Epithelial cell of esophagus (primary cell): Measurements from ENCODE around the gene UQCRHL.
"Not testable (repeated sequence)": the region's sequence is repeated elsewhere in the genome, so short reads cannot be mapped to it uniquely, and the experiment has no call there.

Source experiments
- DNase-seq: peaks from one replicate; pipeline ENCODE4 v3.0.0; 2010; ENCODE audit warnings: low read depth
- H3K4me3 ChIP-seq: 2 replicates; pipeline ENCODE4 v1.5.1; 2011; ENCODE audit warnings: mild to moderate bottlenecking, low read length, control low read depth
- TF ChIP-seq, protein P1 (sequence below): IDR thresholded peaks from 2 replicates; pipeline ENCODE4 v1.5.1; 2011; ENCODE audit warnings: low read depth, mild to moderate bottlenecking, low read length, control low read depth, inconsistent platforms; ENCODE audit not compliant: insufficient read depth; ENCODE audit errors: missing control alignments

UQCRHL gene

DNA sequence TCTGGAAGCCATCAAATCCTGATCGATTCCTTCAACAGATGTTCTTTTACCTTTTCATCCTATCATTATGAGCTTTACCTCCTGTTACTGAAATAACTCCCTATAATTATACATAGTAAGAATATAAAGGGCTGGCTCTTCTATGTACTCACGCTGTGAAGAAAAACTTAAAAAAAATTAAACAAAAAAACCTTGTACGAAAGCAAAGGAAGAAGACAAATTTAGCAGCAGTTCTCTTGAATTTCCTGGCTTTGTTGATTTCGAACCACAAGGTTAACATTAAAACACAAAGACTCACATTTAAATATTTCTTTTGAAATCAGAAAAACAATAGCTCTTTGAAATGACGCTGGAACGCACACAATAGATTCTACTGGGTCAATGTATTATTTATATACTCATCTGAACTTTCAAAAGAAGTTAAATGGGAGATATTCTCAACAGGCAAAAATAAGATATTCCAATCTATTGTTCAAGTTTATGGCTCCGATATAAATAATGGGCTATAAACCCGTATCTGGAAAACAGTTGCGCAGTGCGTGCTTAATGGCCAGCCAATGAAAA, 26.5 kb upstream of the UQCRHL start:
- H3K4me3 ChIP-seq, result peak overlapping the region; percentile 87
- DNase-seq, result no peak
- TF ChIP-seq, protein P1, sequence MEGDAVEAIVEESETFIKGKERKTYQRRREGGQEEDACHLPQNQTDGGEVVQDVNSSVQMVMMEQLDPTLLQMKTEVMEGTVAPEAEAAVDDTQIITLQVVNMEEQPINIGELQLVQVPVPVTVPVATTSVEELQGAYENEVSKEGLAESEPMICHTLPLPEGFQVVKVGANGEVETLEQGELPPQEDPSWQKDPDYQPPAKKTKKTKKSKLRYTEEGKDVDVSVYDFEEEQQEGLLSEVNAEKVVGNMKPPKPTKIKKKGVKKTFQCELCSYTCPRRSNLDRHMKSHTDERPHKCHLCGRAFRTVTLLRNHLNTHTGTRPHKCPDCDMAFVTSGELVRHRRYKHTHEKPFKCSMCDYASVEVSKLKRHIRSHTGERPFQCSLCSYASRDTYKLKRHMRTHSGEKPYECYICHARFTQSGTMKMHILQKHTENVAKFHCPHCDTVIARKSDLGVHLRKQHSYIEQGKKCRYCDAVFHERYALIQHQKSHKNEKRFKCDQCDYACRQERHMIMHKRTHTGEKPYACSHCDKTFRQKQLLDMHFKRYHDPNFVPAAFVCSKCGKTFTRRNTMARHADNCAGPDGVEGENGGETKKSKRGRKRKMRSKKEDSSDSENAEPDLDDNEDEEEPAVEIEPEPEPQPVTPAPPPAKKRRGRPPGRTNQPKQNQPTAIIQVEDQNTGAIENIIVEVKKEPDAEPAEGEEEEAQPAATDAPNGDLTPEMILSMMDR, result no peak

DNA sequence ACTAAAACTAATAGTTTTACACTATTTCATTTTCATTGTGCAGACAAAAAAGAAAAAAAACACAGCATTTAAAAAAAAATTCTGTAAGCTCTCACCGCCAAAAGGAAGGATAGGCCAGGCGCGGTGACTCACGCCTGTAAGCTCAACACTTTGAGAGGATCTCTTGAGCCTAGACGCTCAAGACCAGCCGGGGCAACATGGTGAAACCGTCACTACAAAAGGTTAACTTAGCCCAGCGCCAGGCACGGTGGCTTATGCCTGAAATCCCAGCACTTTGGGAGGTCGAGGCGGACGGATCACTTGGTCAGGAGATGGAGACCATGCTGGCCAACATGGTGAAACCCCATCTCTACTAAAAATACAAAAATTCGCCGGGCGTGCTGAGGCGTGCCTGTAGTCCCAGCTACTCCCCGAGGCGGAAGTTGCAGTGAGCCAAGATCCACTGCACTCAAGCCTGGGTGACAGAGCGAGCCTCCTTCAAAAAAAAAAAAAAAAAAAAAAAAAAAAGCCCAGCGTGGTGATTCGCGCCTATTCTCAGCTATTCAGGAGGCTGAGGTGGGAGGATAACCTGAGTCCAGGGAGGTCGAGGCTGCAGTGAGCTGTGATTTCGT, 25.7 kb upstream of the UQCRHL start:
- peak; percentile 93 for DNase-seq
- H3K4me3 ChIP-seq, result peak overlapping the region; percentile 87
- TF ChIP-seq, protein P1, result no peak

DNA sequence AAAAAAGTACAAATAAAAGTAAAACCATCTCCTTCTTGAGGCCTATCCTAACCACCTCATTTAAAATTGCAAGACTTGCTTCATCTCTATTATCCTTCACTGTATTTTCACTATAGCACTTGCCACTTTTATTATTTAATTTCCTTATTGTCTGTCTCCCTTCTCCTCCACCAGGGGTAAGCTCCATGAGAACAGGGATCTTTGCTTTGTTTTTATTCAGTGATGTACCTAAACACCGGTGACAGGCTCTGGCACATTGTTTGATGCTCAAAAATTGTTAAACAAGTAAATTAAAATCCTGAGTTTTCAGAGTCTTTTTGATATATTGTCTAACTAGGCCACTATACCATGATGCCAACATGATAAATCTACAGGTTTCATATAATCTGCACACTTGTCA, 22.8 kb upstream of the UQCRHL start:
- no peak overlapping the region for H3K4me3 ChIP-seq

DNA sequence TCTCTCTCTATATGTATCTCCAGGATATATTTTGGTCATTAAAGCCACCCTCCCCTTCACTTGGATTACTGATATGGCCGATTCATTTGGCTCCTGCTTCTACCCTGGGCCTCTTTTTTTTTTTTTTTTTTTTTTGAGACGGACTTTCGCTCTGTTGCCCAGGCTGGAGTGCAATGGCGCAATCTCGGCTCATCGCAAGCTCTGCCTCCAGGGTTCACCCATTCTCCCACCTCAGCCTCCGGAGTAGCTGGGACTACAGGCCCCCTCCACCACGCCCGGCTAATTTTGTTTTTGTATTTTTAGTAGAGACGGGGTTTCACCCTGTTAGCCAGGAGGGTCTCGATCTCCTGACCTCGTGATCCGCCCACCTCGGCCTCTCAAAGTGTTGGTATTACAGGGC, 21.5 kb upstream of the UQCRHL start:
- not testable (repeated sequence) for DNase-seq, H3K4me3 ChIP-seq

More for the DNA sequence above, 22.8 kb upstream of the UQCRHL start:
- TF ChIP-seq, protein P1, result peak; percentile 15
- DNase-seq, result no peak

DNA sequence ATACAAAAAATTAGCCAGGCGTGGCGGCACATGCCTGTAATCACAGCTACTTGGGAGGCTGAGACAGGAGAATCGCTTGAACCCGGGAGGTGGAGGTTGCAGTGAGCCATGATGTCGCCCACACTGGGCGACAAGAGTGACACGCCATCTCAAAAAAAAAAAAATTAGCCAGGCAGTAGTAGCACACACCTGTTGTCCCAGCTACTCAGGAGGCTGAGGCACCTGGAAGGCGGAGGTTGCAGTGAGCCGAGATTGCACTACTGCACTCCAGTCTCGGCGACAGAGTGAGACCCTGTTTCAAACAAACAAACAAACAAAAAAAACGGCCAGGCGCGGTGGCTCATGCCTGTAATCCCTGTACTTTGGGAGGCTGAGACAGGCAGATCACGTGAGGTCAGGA, 20.1 kb upstream of the UQCRHL start:
- DNase-seq, result not testable (repeated sequence)

DNA sequence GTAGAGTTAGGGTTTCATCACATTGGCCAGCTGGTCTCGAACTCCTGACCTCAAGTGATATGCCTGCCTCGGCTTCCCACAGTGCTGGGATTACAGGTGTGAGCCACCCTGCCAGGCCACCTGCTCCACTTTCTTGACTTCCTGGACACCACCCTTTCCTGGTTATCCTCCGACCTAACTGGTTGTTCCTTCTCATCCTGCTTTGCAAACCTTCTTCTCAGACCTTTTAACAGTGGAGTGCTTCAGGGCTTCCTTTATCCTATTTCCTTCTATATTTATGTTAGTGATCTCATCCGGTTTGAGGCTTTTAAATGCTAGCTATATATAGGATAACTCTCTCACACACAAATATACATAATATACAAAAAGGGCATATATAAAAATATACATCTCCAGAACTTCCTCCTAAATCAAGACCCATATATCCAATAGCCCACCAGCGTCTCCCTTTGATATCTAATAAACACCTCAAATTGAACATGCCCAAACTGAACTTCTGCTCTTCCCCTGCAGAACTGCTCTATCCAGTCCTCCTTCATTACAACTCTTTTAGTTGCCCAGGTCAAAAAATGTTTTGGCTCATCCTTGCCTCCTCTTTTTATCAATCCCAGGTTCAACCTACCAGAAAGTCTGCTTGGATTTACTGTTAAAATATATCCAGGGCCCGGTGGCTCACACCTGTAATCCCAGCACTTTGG, 19.5 kb upstream of the UQCRHL start:
- DNase-seq, result peak; percentile 58
- TF ChIP-seq, protein P1, result no peak
- H3K4me3 ChIP-seq, result no peak overlapping the region

More for the DNA sequence above, 20.1 kb upstream of the UQCRHL start:
- H3K4me3 ChIP-seq, result not testable (repeated sequence)

DNA sequence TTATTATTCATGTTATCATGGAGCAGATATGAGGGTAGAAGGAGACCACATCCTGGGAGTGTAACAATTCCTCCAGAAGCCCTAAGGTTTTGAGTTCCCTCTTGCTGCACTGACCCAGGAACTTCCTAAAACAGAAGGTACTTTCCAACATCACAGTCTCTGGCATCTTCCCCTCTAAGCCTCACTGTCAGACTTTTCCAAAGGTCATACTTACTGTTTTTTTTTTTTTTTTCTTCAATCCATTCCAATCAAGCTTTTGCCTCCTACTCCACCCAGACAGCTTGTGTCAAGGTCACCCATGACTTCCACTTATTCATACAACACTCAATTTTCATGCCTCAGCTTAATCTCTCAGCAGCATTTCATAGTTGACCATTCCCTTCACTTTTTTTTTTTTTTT, 18.4 kb upstream of the UQCRHL start:
- DNase-seq, result no peak
- H3K4me3 ChIP-seq, result no peak overlapping the region
- TF ChIP-seq, protein P1, result no peak

DNA sequence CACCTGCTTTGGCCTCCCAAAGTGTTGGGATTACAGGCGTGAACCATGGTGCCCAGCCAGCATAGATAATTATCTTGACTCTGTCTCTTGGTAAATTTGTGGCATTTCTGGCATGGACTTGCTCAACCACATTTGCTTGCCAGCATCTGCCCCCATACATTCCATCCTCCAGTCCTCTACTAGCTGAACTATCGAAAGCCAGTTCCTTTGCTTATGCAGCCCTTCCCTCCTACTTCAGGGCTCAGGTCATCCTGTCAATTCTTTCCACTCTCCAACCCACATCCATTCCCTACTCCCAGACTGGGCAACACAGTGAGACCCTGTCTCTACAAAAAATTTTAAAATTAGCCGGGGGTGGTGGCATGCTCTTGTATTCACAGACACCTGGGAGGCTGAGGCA, 13.0 kb upstream of the UQCRHL start:
- no peak overlapping the region for H3K4me3 ChIP-seq
- TF ChIP-seq, protein P1, result no peak
- DNase-seq, result peak; percentile 64
